MM.1S (cell line): ENCODE data around the gene KLHDC8A.

Source experiments
- DNase-seq: peaks from one replicate; pipeline ENCODE4 v3.0.0-alpha.2; 2015
- H2AFZ ChIP-seq: fragments of 300-600 bp; sonication (generic); 2 replicates; pipeline ENCODE4 v1.6.0; 2016; ENCODE audit warnings: antibody characterized with exemption, low read length
- H3F3A ChIP-seq: fragments of 300-600 bp; sonication (generic); 2 replicates; pipeline ENCODE4 v1.6.1; 2016; ENCODE audit warnings: mild to moderate bottlenecking, antibody characterized with exemption, low read length, moderate library complexity, mixed read lengths; ENCODE audit not compliant: insufficient read depth
- H3K27ac ChIP-seq: fragments of 300-600 bp; sonication (generic); 2 replicates; pipeline ENCODE4 v1.5.1; 2016; ENCODE audit warnings: mild to moderate bottlenecking, low read length
- H3K27me3 ChIP-seq: fragments of 300-600 bp; sonication (generic); replicated peaks from 2 replicates; pipeline ENCODE4 v1.6.0; 2016; ENCODE audit warnings: low read length; ENCODE audit not compliant: insufficient read depth
- H3K36me3 ChIP-seq: fragments of 300-600 bp; sonication (generic); replicated peaks from 2 replicates; pipeline ENCODE4 v1.6.1; 2016; ENCODE audit warnings: mild to moderate bottlenecking, low read length, mixed read lengths; ENCODE audit not compliant: insufficient read depth
- H3K4me1 ChIP-seq: fragments of 300-600 bp; sonication (generic); 2 replicates; pipeline ENCODE4 v1.6.1; 2016; ENCODE audit warnings: low read length, mixed read lengths
- H3K4me2 ChIP-seq: fragments of 300-600 bp; sonication (generic); 2 replicates; pipeline ENCODE4 v1.6.0; 2016; ENCODE audit warnings: low read depth, low read length
- H3K4me3 ChIP-seq: fragments of 300-600 bp; sonication (generic); 2 replicates; pipeline ENCODE4 v1.5.1; 2016; ENCODE audit warnings: low read length, mixed read lengths
- H3K79me2 ChIP-seq: fragments of 300-600 bp; sonication (generic); 2 replicates; pipeline ENCODE4 v1.6.1; 2016; ENCODE audit warnings: mixed run types, low read length, mixed read lengths
- H3K9ac ChIP-seq: fragments of 300-600 bp; sonication (generic); 2 replicates; pipeline ENCODE4 v1.6.1; 2016; ENCODE audit warnings: low read length, mixed read lengths
- H3K9me2 ChIP-seq: fragments of 300-600 bp; sonication (generic); replicated peaks from 2 replicates; pipeline ENCODE4 v1.6.1; 2016; ENCODE audit warnings: mild to moderate bottlenecking, low read length, mixed read lengths; ENCODE audit not compliant: insufficient read depth
- H3K9me3 ChIP-seq: fragments of 300-600 bp; sonication (generic); replicated peaks from 2 replicates; pipeline ENCODE4 v1.6.1; 2016; ENCODE audit warnings: mild to moderate bottlenecking, low read length, mixed read lengths; ENCODE audit not compliant: insufficient read depth
- H4K20me1 ChIP-seq: fragments of 300-600 bp; sonication (generic); 2 replicates; pipeline ENCODE4 v1.6.1; 2016; ENCODE audit warnings: mild to moderate bottlenecking, low read length, moderate library complexity, mixed read lengths; ENCODE audit not compliant: insufficient read depth
- EZH2 ChIP-seq: fragments of 300-600 bp; sonication (generic); optimal IDR thresholded peaks from 2 replicates; pipeline ENCODE3; 2017; ENCODE audit warnings: low read depth, mild to moderate bottlenecking, antibody characterized with exemption, low read length, mixed read lengths
- EZH2phosphoT487 ChIP-seq: fragments of 300-600 bp; sonication (generic); IDR thresholded peaks from 2 replicates; pipeline ENCODE4 v1.6.1; 2018; ENCODE audit warnings: antibody characterized with exemption, low read length
- TF ChIP-seq, protein P1 (sequence below): fragments of 300-600 bp; sonication (generic); IDR thresholded peaks from 2 replicates; pipeline ENCODE4 v1.5.1; 2016; ENCODE audit warnings: antibody characterized with exemption, low read length, mixed read lengths

KLHDC8A gene

DNA sequence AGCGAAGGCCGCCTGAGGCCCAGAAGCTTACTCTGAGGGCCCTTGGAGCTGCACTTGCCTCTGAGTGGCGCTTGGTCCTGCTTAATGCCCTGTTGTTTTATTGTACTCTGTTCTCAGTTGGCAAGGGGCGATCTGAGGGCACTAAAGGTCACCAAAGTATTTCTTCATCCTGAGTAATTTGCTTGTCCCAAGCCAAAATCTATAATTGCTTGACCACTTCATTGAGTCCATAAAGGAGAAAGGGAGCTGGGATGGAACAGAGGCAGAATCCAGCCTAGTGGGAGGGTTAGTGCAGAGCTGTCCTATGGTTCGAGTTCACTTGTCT lies 34.8 kb downstream of the KLHDC8A start:
- no peaks in the 10 kb centered on the region for H3K36me3 ChIP-seq
- no peaks in the 10 kb centered on the region for H3K27me3 ChIP-seq
- no peaks in the 10 kb centered on the region for H3K9me2 ChIP-seq
- H3K9me3 ChIP-seq = no peaks in the 10 kb centered on the region
- peaks cover 41% of the 10 kb centered on the region for H3K4me1 ChIP-seq
- no peak overlapping the region for H3K9ac ChIP-seq
- H3K79me2 ChIP-seq = peaks cover 45% of the 10 kb centered on the region
- H3K27ac ChIP-seq = no peak overlapping the region
- TF ChIP-seq EZH2phosphoT487 = no peak
- no peak for TF ChIP-seq EZH2
- TF ChIP-seq, protein P1, sequence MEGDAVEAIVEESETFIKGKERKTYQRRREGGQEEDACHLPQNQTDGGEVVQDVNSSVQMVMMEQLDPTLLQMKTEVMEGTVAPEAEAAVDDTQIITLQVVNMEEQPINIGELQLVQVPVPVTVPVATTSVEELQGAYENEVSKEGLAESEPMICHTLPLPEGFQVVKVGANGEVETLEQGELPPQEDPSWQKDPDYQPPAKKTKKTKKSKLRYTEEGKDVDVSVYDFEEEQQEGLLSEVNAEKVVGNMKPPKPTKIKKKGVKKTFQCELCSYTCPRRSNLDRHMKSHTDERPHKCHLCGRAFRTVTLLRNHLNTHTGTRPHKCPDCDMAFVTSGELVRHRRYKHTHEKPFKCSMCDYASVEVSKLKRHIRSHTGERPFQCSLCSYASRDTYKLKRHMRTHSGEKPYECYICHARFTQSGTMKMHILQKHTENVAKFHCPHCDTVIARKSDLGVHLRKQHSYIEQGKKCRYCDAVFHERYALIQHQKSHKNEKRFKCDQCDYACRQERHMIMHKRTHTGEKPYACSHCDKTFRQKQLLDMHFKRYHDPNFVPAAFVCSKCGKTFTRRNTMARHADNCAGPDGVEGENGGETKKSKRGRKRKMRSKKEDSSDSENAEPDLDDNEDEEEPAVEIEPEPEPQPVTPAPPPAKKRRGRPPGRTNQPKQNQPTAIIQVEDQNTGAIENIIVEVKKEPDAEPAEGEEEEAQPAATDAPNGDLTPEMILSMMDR = no peak
- no peaks in the 10 kb centered on the region for H4K20me1 ChIP-seq
- no peak for DNase-seq
- peak overlapping the region; percentile 92 for H3K4me3 ChIP-seq
- H3K4me2 ChIP-seq = peak overlapping the region; percentile 92
- peaks cover 10% of the 10 kb centered on the region for H3F3A ChIP-seq
- H2AFZ ChIP-seq = peak overlapping the region; percentile 74

DNA sequence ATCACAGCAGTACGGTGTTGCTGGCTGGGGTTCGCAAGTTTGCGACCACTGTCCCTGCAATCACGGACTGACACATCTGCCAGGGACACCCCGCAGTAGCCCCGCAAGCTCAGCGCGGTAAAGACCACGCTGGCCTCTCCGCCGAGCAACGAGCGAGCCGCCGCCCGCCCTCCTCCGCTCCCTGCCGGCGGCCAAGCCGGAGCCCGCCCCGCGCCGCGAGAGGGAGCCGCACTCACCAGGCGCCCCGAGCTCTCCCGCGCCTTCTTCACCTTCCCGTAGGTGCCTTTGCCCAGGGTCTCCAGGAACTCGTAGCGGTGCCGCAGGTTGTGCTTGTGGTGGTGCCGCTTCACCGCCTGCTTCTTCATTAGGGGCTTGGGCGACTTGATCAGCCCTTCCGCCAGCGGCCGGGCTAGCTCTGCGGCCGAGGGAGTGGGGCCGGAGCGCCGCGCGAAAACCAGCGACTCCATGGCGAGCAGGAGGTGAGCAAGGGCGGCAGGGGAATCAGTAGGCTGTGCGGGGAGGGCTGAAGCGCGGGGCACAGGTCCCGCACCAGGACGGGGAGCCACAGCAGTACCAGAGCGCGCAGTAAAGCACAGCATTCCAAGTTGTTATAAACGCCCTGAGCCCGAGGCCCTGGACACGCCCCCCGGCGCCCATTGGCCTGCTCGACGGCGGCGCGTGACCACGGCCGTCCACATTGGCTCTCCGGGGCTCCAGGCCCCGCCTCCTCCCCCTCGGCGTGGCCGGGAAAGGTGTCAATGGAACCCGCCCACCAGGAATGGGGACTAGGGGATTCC lies 35.4 kb downstream of the KLHDC8A start, which contains the start of gene NUAK2:
TSS of gene NUAK2 (minus strand) at position 584 of the 797 bp plus-strand sequence. CDS start at position 467, 117 bp downstream.
- H2AFZ ChIP-seq = peak within 1 kb of the TSS; percentile 74
- H3K9ac ChIP-seq = peak within 1 kb of the TSS; percentile 79
- H3K36me3 ChIP-seq = no peaks in the 10 kb centered on the region
- no peaks in the 10 kb centered on the region for H3K27me3 ChIP-seq
- peak within 1 kb of the TSS; percentile 46; the same call in 1 of the 2 replicates for H3K27ac ChIP-seq
- H3K4me2 ChIP-seq = peak within 1 kb of the TSS; percentile 92
- peaks cover 15% of the 10 kb centered on the region for H3F3A ChIP-seq
- H3K79me2 ChIP-seq = peaks cover 51% of the 10 kb centered on the region
- peaks cover 47% of the 10 kb centered on the region for H3K4me1 ChIP-seq
- H3K4me3 ChIP-seq = peak within 1 kb of the TSS; percentile 92
- no peaks in the 10 kb centered on the region for H4K20me1 ChIP-seq
- peak; percentile 93 for DNase-seq
- H3K9me3 ChIP-seq = no peaks in the 10 kb centered on the region
- no peaks in the 10 kb centered on the region for H3K9me2 ChIP-seq
- TF ChIP-seq, protein P1 = peak; percentile 55
- no peak for TF ChIP-seq EZH2phosphoT487

DNA sequence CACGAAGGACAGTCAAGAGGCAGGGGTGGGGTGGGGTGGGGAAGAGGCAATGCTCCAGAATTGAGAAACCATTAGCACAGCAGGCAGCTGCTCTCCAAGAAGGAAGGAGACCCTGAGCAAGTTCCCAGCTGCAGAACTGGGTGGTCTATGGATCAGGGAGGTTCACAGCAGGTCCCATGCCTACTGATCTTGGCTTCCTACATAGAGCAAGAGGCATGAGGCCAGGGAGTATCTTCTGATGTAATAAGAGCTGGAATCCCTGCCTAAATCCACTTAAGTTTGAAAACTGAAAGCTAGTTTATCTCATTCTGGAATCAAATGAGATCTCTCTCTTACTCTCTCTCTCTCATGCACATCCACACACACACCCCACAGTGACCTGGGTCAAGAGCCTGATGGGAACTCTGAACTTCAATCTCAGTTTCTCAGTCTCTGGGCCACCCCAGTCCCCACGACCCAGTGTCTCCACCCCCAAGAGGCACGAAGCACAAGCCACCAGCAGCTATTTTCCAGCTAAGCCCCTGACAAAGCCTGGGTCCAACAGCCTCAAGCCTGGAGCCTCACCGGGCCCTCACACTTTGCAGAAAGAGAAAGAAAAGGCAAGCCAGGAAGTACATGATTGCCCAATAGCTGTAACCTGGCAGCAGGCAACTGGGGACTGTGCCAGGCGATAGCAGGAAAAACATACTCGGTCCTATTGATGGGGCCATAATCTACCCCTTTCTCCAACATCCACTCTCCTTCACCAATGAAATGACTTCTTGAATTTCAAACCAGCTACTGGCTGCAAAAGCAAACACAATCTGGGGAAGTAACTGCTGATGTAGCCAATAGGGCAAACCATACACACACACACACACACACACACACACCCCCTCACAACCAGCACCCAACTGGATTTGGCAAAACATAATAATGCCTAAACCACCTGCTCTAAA lies 37.4 kb downstream of the KLHDC8A start:
- H3K27ac ChIP-seq = no peak overlapping the region; the same call in 1 of the 2 replicates
- peaks cover 26% of the 10 kb centered on the region for H3F3A ChIP-seq
- no peaks in the 10 kb centered on the region for H3K9me3 ChIP-seq
- peak overlapping the region; percentile 28 for H3K4me3 ChIP-seq
- H4K20me1 ChIP-seq = no peaks in the 10 kb centered on the region
- no peaks in the 10 kb centered on the region for H3K36me3 ChIP-seq
- H2AFZ ChIP-seq = no peak overlapping the region
- DNase-seq = peak; percentile 45
- H3K4me2 ChIP-seq = peak overlapping the region; percentile 92
- H3K9me2 ChIP-seq = no peaks in the 10 kb centered on the region
- peaks cover 53% of the 10 kb centered on the region for H3K4me1 ChIP-seq
- TF ChIP-seq, protein P1 = no peak
- no peak for TF ChIP-seq EZH2
- no peak for TF ChIP-seq EZH2phosphoT487
- peak overlapping the region; percentile 2; the same call in 1 of the 2 replicates for H3K9ac ChIP-seq
- peaks cover 71% of the 10 kb centered on the region for H3K79me2 ChIP-seq
- no peaks in the 10 kb centered on the region for H3K27me3 ChIP-seq
